Erythroblast (primary cell): ENCODE measurements around the gene KRTAP10-10.

ENCODE experiments used
- GATA1 ChIP-seq: IDR thresholded peaks from 2 replicates; pipeline ENCODE4 v1.6.1; 2011; ENCODE audit warnings: low read depth, mild to moderate bottlenecking, control low read depth, low read length, moderate library complexity
- POLR2A ChIP-seq: IDR thresholded peaks from 2 replicates; pipeline ENCODE4 v1.6.1; 2011; ENCODE audit warnings: mild to moderate bottlenecking, low read length

DNA sequence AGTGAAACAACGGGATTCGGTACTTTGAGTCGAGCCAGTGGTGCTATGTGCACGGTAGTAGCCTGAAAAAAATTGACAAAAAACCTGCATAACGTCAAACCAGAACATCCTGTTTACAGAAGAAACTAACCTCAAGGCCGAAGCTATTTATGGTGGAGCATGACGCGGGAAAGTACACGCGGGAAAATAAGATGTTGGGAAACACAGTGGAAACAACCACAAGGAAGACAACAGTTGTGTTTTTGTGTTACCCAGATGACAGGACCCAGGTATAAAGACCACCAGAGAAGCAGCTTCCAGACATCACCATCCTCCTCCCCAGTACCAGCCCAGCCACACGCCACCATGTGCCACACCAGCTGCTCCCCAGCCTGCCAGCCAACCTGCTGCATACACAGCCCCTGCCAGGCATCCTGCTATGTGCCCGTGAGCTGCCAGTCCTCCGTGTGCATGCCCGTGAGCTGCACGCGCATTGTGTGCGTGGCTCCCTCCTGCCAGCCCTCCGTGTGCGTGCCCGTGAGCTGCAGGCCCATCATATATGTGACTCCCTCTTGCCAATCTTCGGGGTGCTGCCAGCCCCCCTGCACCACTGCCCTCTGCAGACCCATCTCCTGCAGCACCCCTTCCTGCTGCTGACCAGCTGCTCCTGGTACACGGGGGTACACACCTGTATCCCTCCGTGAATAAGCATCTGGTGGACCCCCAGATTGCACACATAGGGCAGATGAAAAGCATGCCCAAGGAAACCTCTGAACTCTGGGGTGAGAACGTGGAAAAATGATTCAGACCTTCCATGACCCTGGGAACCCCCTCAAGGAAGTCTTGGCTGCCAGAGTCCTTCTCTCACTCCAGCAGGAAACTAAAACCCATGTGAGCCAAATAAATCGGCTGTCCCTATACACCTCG lies 20.7 kb downstream of the KRTAP10-10 start, which contains the start of gene KRTAP12-3:
- TF ChIP-seq GATA1 (no peak), POLR2A (no peak)
